DOHH2 (cell line): ENCODE data around the gene CD52.

Source experiments
- EZH2phosphoT487 ChIP-seq: fragments of 200-600 bp; sonication (generic); IDR thresholded peaks from 2 replicates; pipeline ENCODE4 v1.6.1; 2017; ENCODE audit warnings: borderline replicate concordance, mild to moderate bottlenecking, antibody characterized with exemption, low read length, moderate library complexity, mixed read lengths
- TF ChIP-seq, protein P1 (sequence below): fragments of 200-600 bp; sonication (generic); IDR thresholded peaks from one replicate; pipeline ENCODE4 v1.5.1; 2014; ENCODE audit warnings: antibody characterized with exemption, mild to moderate bottlenecking, low read depth, low read length; ENCODE audit not compliant: poor library complexity, severe bottlenecking

DNA sequence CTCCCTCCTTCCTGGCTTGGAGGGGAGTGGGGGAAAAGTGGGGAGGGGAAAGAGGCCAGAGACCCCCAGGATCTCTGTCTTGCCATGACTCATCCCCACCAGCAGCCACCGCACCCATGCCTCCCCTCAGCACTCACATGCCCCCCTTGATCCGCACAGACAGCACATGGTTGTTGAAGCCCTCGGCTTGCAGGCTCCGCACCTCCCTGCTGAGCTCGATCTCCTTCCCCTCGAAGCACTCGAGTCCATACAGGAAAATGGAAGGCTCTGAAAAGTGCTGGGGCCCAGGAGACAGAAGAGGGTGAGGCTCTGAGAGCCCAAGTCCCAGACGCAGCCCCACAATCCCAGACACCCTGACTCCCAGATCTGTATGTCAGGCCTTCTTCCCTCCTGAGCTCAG is 10.8 kb downstream of the CD52 start:
- TF ChIP-seq EZH2phosphoT487, result no peak
- TF ChIP-seq, protein P1, sequence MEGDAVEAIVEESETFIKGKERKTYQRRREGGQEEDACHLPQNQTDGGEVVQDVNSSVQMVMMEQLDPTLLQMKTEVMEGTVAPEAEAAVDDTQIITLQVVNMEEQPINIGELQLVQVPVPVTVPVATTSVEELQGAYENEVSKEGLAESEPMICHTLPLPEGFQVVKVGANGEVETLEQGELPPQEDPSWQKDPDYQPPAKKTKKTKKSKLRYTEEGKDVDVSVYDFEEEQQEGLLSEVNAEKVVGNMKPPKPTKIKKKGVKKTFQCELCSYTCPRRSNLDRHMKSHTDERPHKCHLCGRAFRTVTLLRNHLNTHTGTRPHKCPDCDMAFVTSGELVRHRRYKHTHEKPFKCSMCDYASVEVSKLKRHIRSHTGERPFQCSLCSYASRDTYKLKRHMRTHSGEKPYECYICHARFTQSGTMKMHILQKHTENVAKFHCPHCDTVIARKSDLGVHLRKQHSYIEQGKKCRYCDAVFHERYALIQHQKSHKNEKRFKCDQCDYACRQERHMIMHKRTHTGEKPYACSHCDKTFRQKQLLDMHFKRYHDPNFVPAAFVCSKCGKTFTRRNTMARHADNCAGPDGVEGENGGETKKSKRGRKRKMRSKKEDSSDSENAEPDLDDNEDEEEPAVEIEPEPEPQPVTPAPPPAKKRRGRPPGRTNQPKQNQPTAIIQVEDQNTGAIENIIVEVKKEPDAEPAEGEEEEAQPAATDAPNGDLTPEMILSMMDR, result no peak
